ENCODE data around the gene PTPRN2.

GRCh38 chr7:157559596-157560257, 1027.9 kb downstream of the PTPRN2 start:
- TF ChIP-seq POLR2AphosphoS5 (IDR thresholded peaks at IDR 0.05; ENCODE audit: low read depth, low read length) (no peak), CTCF (IDR thresholded peaks at IDR 0.05) (no peak), SIN3A (IDR thresholded peaks at IDR 0.05; ENCODE audit: borderline replicate concordance, insufficient read depth, low read depth, low read length) (no peak)
